ENCODE measurements around the gene KCNN1. TPM values are rescaled to one million over a fixed set of nuclear protein-coding genes. Genes with fewer than 3 reads are reported as not detected.

The KCNN1 gene
- total and polyA plus RNA-seq, 2 of the 13 experiments (the other 11 are each of a cell fraction or from before 2014, with no cell fraction given) = 0.04 TPM; not detected in 1

DNA sequence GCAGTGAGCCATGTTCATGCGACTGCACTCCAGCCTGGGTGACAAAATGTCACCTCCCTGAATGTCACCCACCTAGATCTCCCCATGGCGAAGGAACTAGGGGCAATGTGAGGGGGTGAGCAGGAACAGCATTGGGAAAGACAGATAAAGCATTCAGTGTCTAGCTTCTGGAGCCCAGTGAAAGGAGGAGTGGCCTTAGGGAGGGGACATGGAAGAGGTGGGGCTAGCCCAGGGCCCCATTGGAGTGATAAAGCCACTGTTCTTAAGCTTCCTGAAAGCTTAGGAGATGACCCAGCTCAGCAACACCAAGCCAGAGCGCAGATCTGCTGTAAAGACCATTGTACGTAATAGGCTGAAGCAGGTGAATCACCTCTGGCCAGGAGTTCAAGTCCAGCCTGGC is 13.0 kb upstream of the KCNN1 start:
- Histone ChIP-seq H3K4me1 (ENCODE audit: insufficient read depth, low read length) (peaks cover 49% of the 10 kb centered on the region), H4K20me1 (ENCODE audit: insufficient read depth, low read length) (no peaks in the 10 kb centered on the region), H3K36me3 (replicated peaks in 1 of 2; ENCODE audit: control insufficient read depth in 1 of 2, insufficient read depth in 2 of 2, low read length in 2 of 2) (no peaks in the 10 kb centered on the region), H3K79me2 (ENCODE audit: insufficient read depth, low read length) (no peaks in the 10 kb centered on the region), H3K9ac (ENCODE audit: insufficient read depth, low read depth, low read length) (no peak overlapping the region), H2AFZ (ENCODE audit: low read length) (no peak overlapping the region), H3K4me3 (replicated peaks in 1 of 3; ENCODE audit: insufficient read depth in 1 of 3, low read depth in 2 of 3, low read length in 3 of 3) (no peak overlapping the region), H3K4me2 (ENCODE audit: low read depth, low read length) (no peak overlapping the region), H3K9me3 (ENCODE audit: low read length) (no peaks in the 10 kb centered on the region), H3K27me3 (ENCODE audit: control insufficient read depth in 1 of 2, insufficient read depth in 2 of 2, low read length in 2 of 2) (peaks cover 30 to 57% of the 10 kb centered on the region in 2 experiments), H3K27ac (ENCODE audit: extremely low read length, insufficient read depth, low read length) (no peak overlapping the region)
- in situ Hi-C loops (cut with HindIII; ENCODE audit: extremely low pct_ligation_motif_present, low pct_unique_long_range_greater_than_20kb) (loop anchor here (5.0 kb wide), 1 partner anchor 38 kb away; no protein-coding TSS in a partner anchor), intact Hi-C loops (cut with micrococcal nuclease; ENCODE audit: unreplicated experiment) (no loop called here)
- CTCF ChIA-PET (ENCODE audit: low intra/inter-chr PET ratio, low total read pairs) = no interaction called here
- ATAC-seq (no peak), DNase-seq (ENCODE audit: low spot score) (no peak), FAIRE-seq (no peak)
- WGBS (ENCODE audit: low lambda C conversion rate) = 23% methylated on average over 4 of the region's 4 CpGs
- POLR2A ChIA-PET = no interaction called here
- no TSS peak for BruUV-seq (replicated peaks)
- TF ChIP-seq MNT (IDR thresholded peaks at IDR 0.05) (no peak), ZBTB37 (CRISPR knock-in tag; IDR thresholded peaks at IDR 0.05) (no peak), LCORL (IDR thresholded peaks at IDR 0.05) (no peak), LCORL (CRISPR knock-in tag; IDR thresholded peaks at IDR 0.05) (no peak), PBX3 (CRISPR knock-in tag; IDR thresholded peaks at IDR 0.05; ENCODE audit: borderline replicate concordance) (no peak), ZNF773 (CRISPR knock-in tag; IDR thresholded peaks at IDR 0.05; ENCODE audit: borderline replicate concordance) (no peak), ZNF407 (CRISPR knock-in tag; IDR thresholded peaks at IDR 0.05; ENCODE audit: not compliant biosample characterization) (no peak), TSC22D2 (CRISPR knock-in tag; IDR thresholded peaks at IDR 0.05; ENCODE audit: borderline replicate concordance) (no peak)
- TF ChIP-seq, protein P1, sequence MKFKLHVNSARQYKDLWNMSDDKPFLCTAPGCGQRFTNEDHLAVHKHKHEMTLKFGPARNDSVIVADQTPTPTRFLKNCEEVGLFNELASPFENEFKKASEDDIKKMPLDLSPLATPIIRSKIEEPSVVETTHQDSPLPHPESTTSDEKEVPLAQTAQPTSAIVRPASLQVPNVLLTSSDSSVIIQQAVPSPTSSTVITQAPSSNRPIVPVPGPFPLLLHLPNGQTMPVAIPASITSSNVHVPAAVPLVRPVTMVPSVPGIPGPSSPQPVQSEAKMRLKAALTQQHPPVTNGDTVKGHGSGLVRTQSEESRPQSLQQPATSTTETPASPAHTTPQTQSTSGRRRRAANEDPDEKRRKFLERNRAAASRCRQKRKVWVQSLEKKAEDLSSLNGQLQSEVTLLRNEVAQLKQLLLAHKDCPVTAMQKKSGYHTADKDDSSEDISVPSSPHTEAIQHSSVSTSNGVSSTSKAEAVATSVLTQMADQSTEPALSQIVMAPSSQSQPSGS (CRISPR knock-in tag; IDR thresholded peaks at IDR 0.05) = no peak
